Ascending aorta (tissue), 2 donors: Measurements from ENCODE around the gene LSM3. TPM values are rescaled to one million over a fixed set of nuclear protein-coding genes. Genes with fewer than 3 reads are reported as not detected.

ENCODE experiments used
- DNase-seq, 2 donors: peaks; one replicate each; pipeline ENCODE4 v3.0.0-alpha.2; 2019; ENCODE audit warnings: low spot score in 2 of 2
- H3K27ac ChIP-seq, 2 donors: fragments of 200-600 bp; sonication (generic); one replicate each; pipeline ENCODE4 v1.5.1; 2016 to 2017; ENCODE audit warnings: mild to moderate bottlenecking in 1 of 2
- H3K27me3 ChIP-seq: fragments of 200-600 bp; sonication (generic); one replicate; pipeline ENCODE4 v1.5.1; 2017
- H3K36me3 ChIP-seq, 2 donors: fragments of 200-600 bp; sonication (generic); one replicate each; pipeline ENCODE4 v1.5.1; 2016
- H3K4me1 ChIP-seq, 2 donors: fragments of 200-600 bp; sonication (generic); one replicate each; pipeline ENCODE4 v1.5.1; 2016 to 2017; ENCODE audit warnings: mild to moderate bottlenecking in 1 of 2
- H3K4me3 ChIP-seq, 2 donors: fragments of 200-600 bp; sonication (generic); one replicate each; pipeline ENCODE4 v1.5.1; 2016 to 2017; ENCODE audit warnings: mild to moderate bottlenecking in 1 of 2
- H3K9me3 ChIP-seq, 2 donors: fragments of 200-600 bp; sonication (generic); one replicate each; pipeline ENCODE4 v1.5.1; 2016
- CTCF ChIP-seq, 3 experiments: fragments of 200-600 bp in 2 of 3; fragments of 450-650 bp in 1 of 3; sonication (generic) in 2 of 3; IDR thresholded peaks; one replicate each; pipeline ENCODE4 v1.5.1; 2016 to 2019; ENCODE audit warnings: antibody characterized with exemption in 3 of 3, mild to moderate bottlenecking in 1 of 3, moderate library complexity in 1 of 3
- intact Hi-C: fragments of 100-400 bp; cut with DNase I; formaldehyde crosslinking; loops from one replicate; pipeline ENCODE4 v1.15.1; 2023
- total RNA-seq: library from RNA; depleted of rRNA; stranded (reverse); fragments of >200 nt; gene quantifications from one replicate; pipeline ENCODE4 v1.1.0, GENCODE V29; 2016

The LSM3 gene
- total RNA-seq, 1 donor from 2014 or later: 3.9 TPM

GRCh38 chr3:14238356-14238755 is 59.7 kb downstream of the LSM3 start:
- H3K9me3 ChIP-seq: no peaks in the 10 kb centered on the region
- no peaks in the 10 kb centered on the region for H3K36me3 ChIP-seq
- no peak overlapping the region for H3K27ac ChIP-seq
- no peaks in the 10 kb centered on the region for H3K27me3 ChIP-seq
- DNase-seq: no peak
- TF ChIP-seq CTCF (IDR thresholded peaks at IDR 0.05): no peak
- H3K4me1 ChIP-seq: no peaks in the 10 kb centered on the region
- H3K4me3 ChIP-seq: no peak overlapping the region
- intact Hi-C loops: no loop called here

- H3K9me3 ChIP-seq: no peaks in the 10 kb centered on the region
- no peak for TF ChIP-seq CTCF (IDR thresholded peaks at IDR 0.05)
- H3K4me1 ChIP-seq: no peaks in the 10 kb centered on the region
- no peaks in the 10 kb centered on the region for H3K36me3 ChIP-seq
- intact Hi-C loops: no loop called here
- H3K27me3 ChIP-seq: no peaks in the 10 kb centered on the region
- H3K27ac ChIP-seq: no peak overlapping the region
- H3K4me3 ChIP-seq: no peak overlapping the region
- DNase-seq: no peak
Observed at GRCh38 chr3:14238930-14239329, 60.3 kb downstream of the LSM3 start.

GRCh38 chr3:14239940-14240339 is 61.3 kb downstream of the LSM3 start:
- intact Hi-C loops: no loop called here
- Histone ChIP-seq H3K27ac (no peak overlapping the region), H3K27me3 (no peaks in the 10 kb centered on the region), H3K4me3 (no peak overlapping the region), H3K9me3 (no peaks in the 10 kb centered on the region), H3K4me1 (no peaks in the 10 kb centered on the region), H3K36me3 (no peaks in the 10 kb centered on the region)
- no peak for DNase-seq
- TF ChIP-seq CTCF (IDR thresholded peaks at IDR 0.05): no peak

- intact Hi-C loops: no loop called here
- no peak overlapping the region for H3K4me3 ChIP-seq
- no peaks in the 10 kb centered on the region for H3K4me1 ChIP-seq
- no peaks in the 10 kb centered on the region for H3K9me3 ChIP-seq
- H3K36me3 ChIP-seq: no peaks in the 10 kb centered on the region
- H3K27me3 ChIP-seq: no peaks in the 10 kb centered on the region
- TF ChIP-seq CTCF (IDR thresholded peaks at IDR 0.05): no peak
- no peak overlapping the region for H3K27ac ChIP-seq
- DNase-seq: no peak
Observed at GRCh38 chr3:14240366-14240765, 61.7 kb downstream of the LSM3 start.

- intact Hi-C loops: no loop called here
- no peaks in the 10 kb centered on the region for H3K9me3 ChIP-seq
- H3K27ac ChIP-seq: no peak overlapping the region
- no peaks in the 10 kb centered on the region for H3K27me3 ChIP-seq
- H3K4me1 ChIP-seq: no peaks in the 10 kb centered on the region
- no peak overlapping the region for H3K4me3 ChIP-seq
- no peak for DNase-seq
- no peak for TF ChIP-seq CTCF (IDR thresholded peaks at IDR 0.05)
- no peaks in the 10 kb centered on the region for H3K36me3 ChIP-seq
Observed at GRCh38 chr3:14241716-14242115, 63.1 kb downstream of the LSM3 start.
